GM21825 (cell line): Measurements from ENCODE around the gene SHB.
A peak's percentile ranks its signal among the peaks of the same experiment; 100 is the strongest.

ENCODE experiments used
- ATAC-seq: cut with Tn5 transposase; IDR thresholded peaks from one replicate; pipeline ENCODE4 v1.9.1; 2021; ENCODE audit warnings: mild to moderate bottlenecking, moderate library complexity; ENCODE audit not compliant: unreplicated experiment

Gene SHB, protein sequence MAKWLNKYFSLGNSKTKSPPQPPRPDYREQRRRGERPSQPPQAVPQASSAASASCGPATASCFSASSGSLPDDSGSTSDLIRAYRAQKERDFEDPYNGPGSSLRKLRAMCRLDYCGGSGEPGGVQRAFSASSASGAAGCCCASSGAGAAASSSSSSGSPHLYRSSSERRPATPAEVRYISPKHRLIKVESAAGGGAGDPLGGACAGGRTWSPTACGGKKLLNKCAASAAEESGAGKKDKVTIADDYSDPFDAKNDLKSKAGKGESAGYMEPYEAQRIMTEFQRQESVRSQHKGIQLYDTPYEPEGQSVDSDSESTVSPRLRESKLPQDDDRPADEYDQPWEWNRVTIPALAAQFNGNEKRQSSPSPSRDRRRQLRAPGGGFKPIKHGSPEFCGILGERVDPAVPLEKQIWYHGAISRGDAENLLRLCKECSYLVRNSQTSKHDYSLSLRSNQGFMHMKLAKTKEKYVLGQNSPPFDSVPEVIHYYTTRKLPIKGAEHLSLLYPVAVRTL

DNA sequence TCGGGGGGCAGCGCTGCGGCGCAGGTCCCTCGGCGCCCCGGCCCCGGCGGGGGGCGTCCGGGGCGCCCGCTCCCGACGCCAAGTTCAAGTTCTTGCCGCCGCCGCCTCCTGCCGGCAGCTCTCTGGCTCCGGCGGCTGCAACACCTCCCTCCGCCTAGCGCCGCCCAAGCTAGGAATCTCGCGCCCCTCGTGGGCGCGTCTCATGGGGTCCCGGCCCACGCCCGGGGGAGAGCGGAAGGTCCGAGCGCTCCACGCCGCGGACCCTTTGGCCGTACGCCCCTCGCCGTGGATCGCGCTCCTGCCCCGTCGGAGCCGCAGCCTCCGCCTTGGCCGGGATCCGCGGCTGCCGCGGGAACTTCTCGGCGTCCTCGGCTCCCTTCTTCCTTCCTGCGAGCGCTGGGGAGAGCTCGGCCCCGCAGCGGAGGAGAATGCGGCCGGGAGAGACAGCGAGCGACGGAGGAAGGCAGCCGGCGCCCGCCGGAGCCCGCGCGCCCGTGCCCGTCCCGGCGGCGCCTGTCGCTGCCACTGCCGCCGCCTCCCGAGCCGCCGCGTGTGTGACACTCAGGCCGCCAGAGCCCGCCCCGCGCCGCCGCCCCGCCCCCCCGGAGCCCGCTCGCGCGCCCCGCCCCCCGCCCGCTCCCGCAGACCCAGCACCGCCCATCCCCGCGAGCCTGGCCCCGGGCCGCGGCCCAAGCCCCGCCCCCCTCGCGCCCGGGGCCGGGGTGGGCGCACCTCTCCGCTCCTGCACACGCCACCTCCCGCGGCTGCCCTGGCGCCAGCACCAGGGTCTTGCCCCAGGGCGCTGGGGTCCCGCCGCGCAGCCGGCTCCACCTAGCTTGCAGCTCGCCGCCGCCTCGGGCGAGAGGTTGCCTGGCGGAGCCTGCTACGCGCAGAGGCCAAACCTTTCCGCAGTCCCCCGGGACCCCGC lies at the start of gene SHB:
Gene SHB, minus strand, starts transcription at position 527 of the 928 bp plus-strand sequence. CDS start 582 bp downstream, outside the sequence.
- ATAC-seq: peak; percentile 42

DNA sequence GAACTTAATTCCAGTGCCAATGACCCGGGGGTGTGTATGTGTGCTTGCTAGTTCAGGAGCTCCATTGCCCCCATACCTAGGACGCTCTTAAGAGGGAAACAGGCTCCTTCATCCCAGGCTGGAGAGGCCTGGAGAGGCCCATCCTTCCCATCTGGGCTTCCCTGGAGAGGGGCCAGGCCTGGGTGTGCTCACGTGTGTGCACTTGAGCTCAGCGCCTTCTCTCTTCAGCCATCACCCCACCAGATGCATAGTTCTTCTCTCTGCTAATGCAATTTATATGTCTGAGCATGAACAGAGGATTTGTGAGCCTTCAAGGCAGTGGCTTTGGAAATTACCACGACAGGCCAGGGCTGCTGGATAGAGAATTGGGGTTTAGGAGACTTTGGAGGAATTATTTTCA lies 48.6 kb upstream of the SHB start:
- ATAC-seq: no peak

DNA sequence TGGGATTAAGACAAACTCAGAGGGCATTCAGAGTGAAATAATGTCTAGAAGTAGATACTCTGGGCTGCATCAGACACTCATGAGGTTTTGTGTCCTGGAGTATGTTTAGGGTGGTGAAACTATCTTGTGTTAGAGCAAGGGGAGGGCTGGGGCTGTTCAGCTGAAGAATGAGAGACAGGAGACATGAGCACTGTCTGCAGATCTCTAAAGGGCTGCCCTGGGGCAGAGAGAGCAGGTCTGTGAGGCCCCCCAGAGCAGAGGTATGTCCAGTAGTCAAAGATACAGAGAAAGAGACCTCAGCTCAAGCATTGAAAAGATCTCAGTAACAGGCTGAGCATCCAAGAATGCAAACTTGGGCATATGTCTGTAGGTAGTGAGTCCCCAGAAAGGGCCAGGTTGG lies 45.9 kb upstream of the SHB start:
- ATAC-seq: no peak

DNA sequence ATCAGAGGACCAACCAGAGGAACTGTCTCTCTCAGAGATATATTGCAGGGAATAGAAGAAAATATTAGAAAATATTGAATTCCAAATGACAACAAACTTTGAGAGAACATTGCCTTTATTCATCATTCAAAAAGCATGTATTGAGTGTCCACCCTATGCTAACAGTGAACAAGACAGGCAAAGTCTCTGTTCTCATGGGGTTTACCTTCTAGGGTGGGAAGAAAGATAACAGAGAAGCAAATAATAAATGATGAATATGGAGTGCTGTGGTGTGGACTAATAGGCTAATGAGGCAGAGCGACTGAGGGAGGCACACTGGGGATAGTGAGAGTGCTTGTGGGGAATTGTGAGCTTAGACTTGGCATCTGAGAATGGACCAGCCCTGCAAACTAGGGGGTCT lies 43.4 kb upstream of the SHB start:
- ATAC-seq: no peak

DNA sequence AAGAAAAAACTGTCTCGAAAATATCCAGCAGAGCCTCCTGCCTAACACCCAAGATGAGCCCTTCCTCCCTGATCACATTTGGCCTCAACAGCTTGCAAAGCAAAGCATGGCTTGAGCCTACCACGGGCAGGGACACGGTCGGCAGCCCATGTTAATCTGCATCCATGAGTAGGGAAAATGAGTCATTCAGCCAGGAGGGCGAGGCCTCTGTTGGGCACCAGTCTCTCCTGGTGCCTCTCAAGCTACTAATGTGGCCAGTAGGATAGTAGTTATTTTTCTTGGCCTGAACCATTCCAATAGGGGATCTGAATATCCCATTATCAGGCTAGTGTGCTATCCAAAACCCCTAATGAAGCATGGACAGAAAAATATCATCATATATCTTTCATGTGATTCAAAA lies 43.0 kb upstream of the SHB start:
- ATAC-seq: no peak

DNA sequence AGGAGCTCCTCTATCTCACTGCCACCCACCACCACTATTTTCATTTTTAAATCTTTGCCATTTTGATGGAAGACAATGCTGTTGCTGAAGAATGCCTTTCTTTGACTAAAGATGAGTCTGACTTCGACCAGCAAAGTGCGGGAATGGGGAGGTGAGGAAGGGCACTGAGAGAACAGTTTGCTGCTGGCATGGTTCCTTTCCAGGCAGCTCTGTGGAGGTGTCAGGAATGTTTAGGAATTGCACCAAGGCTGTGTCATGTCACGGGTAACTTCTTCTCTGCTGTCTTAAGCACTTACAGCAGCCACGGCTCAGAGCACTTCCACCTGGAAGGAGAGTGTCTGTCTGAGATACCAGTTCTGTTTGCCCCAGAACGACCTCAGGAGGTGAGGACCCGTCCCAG lies 41.4 kb upstream of the SHB start:
- ATAC-seq: no peak

DNA sequence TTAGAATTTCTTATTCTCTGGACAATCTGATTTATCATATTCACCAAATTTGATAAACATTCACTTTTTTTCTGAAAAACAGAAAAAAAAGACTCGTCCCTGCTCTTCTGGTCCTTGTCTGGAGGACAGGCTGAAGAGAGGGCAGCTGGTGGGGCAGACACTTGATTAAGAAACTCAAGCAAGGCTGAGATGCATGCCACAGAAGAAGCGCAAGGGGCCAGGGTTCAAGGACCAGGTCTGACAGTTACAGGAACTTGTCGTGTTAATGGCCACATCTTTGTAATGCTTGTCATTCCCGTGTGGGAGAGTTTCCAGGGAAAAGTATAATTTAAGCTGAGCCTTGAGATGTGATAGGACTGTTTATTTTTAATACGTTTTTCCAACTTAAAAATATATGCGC lies 40.6 kb upstream of the SHB start:
- no peak for ATAC-seq

DNA sequence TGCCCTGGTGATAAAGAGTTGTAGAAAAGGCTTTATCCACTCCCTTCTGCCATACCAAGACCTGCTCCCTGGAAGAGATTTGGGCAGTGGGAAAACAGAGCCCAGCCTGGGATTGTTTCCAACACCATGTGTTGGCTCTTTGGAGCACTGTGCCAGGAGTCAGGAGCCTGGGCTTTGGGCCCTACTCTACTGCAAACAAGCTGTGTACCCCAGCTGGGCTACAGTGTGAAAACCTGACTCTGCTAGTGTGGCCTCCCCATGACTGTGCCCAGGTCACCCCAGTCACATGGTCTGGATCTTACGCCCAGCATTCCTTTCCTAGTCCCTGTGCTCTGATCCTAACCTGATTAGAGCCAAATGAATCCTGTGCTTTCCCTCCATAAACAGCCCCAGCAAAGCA lies 39.3 kb upstream of the SHB start:
- no peak for ATAC-seq

DNA sequence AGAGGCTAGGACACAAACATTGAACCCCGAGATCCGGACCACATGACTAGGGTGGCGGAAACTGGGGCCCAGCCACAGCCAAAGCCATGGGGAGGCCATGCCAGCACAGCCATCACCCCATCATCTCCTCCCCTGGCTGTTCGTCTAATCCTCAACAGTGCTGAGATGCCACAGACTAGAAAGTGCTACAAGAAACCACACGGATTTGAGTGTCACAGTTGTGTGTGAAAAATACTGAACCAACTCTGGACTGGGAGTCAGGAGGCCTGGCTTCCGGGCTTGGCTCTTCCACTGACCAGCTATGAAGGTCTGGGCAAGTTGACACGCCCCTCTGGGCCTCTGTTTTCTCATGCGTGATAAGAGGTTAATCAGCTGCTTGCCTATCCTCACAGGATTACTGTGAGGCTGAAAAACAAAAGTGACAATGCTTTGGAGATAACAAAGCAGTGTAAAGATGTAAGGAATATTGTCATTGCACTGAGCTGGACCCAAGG lies 38.8 kb upstream of the SHB start:
- no peak for ATAC-seq

DNA sequence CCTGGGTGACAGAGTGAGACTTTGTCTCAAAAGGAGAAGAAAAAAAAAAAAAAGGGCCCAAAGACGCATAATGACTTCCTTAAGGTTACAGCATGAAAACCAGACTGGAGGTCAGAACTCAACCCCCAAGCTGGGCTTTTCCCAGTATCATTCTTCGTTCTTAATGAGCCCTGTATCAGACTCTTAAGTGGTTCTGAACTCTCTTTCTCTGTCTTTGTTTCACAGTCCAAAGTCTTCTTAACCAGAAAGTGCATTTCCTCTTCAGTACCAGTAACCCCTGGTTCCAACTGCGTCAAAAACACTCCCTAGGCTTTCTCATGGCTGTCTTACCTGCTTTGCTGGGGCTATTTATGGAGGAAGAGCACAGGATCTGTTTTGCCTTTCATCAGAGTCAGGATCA lies 38.4 kb upstream of the SHB start:
- no peak for ATAC-seq

DNA sequence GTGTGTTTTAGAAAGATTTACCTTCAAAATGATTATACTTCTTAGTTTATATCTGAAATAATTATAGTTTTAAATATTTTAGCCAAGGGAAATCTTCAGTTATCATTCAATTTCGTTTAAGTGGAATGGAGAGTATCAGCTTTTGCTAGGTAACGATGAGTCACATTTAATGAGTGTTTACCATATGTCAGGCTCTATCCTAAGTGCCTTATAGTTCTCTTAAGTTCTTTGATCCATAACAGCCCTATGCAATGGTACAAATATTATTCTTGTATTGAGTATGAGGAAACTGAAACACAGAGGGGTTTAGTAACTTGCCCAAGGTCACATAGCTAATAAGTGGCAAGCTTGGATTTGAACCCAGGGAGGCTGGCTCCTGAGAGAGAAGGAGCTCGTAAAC lies 37.5 kb upstream of the SHB start:
- no peak for ATAC-seq

DNA sequence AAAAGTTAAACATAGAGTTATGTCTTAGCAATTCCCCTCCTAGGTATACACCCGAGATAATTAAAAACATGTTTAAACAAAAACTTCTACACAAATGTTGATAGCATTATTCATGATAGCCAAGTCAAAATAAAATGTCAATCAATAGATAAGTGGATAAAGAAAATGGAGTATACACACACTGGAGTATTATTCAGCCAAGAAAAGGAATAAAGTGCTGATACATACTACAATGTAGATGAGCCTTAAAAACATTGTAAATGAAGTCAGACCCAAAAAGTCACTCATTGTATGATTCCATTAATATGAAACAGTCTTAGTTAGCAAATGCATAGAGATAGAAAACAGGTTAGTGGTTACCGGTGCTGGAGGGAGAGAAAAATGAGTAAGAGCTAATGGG lies 34.3 kb upstream of the SHB start:
- ATAC-seq: no peak

DNA sequence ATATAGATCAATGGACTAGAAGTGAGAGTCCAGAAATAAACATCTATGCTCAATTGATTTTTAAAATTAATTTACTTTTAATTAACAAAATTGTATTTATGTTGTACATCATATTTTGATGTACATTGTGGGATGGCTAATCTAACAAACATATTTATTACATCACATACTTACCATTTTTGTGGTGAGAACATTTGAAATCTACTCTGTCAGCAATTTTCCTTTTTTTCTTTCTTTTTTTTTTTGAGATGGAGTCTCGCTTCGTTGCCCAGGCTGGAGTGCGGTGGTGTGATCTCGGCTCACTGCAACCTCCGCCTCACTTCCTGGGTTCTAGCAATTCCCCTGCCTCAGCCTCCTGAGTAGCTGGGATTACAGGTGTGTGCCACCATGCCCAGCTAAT lies 32.4 kb upstream of the SHB start:
- no peak for ATAC-seq

DNA sequence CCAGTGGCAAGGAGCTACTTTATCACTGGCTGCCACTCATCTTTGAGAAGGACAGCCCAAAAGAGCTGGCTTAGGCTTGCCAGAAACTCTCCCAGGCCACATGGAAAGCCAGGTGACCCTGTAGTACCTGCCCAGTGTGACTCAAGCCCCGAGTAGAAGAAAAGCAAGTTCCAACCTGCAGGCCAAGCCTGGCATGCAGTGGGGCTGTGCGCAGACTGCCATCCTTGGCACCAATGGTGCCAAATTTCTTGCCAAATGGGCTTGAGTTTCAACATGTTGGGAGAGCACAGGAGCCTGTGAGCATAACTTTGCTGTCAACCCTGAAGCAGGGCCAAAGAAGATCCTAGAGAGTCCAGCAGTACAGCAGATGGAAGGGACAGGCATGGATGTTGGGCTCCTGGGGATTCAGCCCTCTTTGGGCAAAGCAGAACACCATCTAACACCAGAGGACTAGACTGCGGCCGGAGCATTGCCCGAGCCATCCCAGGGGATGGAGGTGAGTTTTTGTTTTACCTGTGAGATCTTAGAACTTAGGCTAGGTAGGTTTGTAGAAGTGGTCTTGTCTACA lies 27.3 kb upstream of the SHB start:
- ATAC-seq: no peak

DNA sequence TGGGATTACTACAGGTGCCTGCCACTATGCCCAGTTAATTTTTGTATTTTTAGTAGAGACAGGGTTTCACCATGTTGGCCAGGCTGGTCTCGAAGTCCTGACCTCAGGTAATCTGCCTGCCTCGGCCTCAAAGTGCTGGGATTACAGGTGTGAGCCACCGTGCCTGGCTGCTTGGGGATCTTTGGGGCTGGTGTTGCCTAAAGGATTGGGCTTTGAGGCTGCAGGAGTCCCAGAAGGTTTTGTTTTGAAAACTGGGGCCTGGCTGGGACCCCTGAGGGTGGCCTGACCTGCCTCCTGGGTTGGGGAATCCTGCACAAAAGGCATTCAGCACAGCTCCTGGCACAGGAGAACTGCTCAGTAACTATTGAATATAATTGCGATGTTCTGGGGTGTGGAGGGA lies 25.1 kb upstream of the SHB start:
- no peak for ATAC-seq

DNA sequence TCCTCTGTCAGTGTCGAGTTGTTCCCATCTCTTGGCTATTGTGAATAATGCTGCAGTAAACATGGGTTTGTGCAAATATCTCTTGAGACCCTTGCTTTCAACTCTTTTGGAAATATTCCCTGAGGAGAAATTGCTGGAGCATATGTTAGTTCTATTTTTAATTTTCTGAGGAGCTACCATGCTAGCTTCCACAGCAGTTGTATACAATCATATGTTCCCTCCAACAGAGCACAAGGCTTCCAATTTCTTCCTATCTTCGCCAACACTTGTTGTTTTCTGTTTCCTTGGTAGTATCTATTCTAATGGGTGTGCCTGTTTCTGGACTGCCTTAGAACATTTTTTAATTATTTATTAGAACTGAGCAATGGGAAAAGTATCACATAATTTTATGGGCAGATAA lies 23.6 kb upstream of the SHB start:
- no peak for ATAC-seq

DNA sequence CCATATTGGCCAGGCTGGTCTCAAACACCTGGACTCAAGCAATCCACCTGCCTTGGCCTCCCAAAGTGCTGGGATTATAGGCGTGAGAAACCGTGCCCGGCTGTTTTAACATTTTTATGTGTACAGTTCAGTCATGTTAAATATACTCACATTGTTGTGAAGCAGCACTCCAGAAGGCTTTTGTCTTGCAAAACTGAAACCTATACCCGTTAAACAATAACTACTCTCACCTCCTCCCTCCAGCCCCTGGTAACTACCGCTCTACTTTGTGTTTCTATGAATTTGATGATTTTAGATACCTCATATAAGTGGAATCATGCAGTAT lies 23.1 kb upstream of the SHB start:
- ATAC-seq: no peak

DNA sequence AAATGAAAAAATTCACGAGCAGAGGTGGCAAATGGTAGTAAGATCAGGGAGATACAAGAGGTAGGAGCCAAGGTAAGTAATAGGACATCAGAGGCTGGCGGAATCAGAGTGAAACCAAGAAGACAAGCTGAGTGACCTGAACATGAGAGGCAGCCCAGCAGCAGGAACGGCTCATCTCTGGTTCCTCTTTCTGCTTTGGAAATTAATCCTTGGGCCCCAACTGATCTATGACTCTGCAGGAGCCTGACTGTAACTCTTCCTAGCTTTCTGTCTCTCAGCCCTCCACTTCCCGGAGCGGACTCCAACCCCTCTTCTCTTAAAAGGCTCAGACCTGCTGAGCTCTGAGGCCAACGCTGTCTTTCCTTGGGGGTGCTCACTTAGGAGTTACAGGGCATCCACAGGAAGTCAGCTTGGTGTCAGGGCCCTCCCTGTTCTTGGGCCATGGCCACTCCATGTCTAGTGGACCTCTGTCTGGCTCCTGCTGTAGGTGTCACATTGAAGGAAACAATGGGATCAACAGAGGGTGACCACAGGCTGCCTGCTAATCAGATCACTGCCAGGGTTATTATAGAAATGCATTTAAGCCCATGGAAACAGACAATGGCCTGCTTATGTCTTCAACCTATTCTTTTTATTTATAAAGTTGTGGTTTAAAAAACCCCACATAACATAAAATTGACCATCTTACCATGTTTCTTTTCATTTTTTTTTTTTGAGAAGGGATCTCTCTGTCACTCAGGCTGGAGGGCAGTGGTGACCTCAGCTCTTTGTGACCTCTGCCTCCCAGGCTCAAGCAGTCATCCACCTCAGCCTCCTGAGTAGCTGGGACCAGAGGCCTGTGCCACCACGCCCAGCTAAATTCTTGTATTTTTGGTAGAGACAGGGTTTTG lies 22.5 kb upstream of the SHB start:
- peak; percentile 56 for ATAC-seq

DNA sequence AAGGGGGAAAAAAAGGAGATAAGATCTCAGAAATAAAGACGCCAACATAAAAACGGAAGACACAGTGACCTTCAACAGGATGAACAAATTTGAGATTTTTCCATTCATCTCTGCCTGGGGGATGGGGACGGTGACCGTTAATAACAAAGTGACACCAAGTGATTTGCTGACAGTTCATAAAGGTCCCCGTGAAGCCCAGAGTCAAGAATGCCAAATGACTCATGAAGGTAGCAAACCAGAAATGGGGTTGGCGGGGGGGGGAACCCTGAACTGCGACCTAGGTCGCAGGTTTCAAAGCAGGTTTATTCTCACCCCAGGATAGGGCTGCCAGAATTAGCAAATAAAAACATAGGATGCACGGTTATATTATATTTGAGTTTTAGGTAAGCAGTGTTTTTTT lies 21.1 kb upstream of the SHB start:
- no peak for ATAC-seq

DNA sequence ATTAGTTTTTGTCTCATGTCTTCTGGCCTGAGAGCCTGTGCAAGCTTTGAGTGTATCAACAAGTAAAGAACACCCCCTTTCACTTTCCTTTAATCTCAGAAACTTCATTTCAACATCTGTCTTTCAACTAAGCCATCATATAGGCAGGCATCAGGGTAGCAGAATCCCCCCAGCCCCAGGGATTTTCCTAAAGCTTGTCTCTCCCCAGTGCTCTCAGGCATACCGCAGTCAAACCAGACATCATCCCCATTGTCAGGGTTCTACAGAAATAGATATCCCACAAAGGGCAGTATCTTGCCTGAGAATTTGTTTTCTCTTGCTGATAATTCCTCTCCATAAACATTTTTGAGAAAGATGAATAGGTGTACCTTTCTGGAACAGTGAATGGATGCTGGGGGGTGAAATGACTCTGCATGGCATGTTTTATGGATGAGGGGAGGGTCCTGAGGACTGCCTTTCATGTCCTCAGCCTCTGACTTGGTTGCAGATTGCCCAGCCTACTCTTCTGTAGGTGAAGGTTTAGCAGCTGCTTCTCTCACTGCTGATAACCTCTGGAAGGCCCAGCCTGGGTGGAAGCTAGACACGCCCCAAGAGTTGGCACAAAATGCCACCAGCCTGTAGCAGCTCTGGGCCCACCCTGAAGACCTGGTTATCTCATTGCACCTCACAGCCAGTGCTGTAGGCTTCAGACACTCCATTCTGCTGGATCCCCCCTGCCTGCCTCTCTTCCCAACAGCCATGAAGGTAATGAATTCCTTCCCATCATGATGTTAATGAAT lies 20.5 kb upstream of the SHB start:
- no peak for ATAC-seq
